Breast epithelium (tissue), 4 donors: Measurements from ENCODE around the gene ZIC3. TPM values are rescaled to one million over a fixed set of nuclear protein-coding genes. Genes with fewer than 3 reads are reported as not detected.

Experiments
- DNase-seq, 2 donors: peaks; one replicate each; pipeline ENCODE4 v3.0.0-alpha.2; 2019; ENCODE audit warnings: low spot score in 2 of 2
- H3K27ac ChIP-seq, 2 donors: fragments of 200-600 bp; sonication (generic) in 1 of 2; one replicate each; pipeline ENCODE4 v1.5.1; 2016 to 2019; ENCODE audit warnings: mild to moderate bottlenecking in 1 of 2
- H3K27me3 ChIP-seq, 2 donors: fragments of 200-600 bp; sonication (generic) in 1 of 2; one replicate each; pipeline versions ENCODE4 v1.5.1 to v1.6.0; 2017 to 2019; ENCODE audit warnings: control low read depth in 1 of 2, mild to moderate bottlenecking in 1 of 2
- H3K36me3 ChIP-seq: fragments of 200-600 bp; one replicate; pipeline ENCODE4 v1.5.1; 2019
- H3K4me1 ChIP-seq, 2 donors: fragments of 200-600 bp; sonication (generic); one replicate each; pipeline ENCODE4 v1.5.1; 2016 to 2019; ENCODE audit warnings: control low read depth in 1 of 2
- H3K4me3 ChIP-seq, 3 donors: fragments of 200-600 bp; sonication (generic); 1 replicate in 2 of 3; 2 replicates in 1 of 3; pipeline ENCODE4 v1.5.1; 2016 to 2019; ENCODE audit warnings: mild to moderate bottlenecking in 3 of 3, moderate library complexity in 2 of 3
- H3K9me3 ChIP-seq, 2 donors: fragments of 200-600 bp; sonication (generic) in 1 of 2; one replicate each; pipeline ENCODE4 v1.5.1; 2016 to 2019; ENCODE audit warnings: control low read depth in 1 of 2
- CTCF ChIP-seq, 3 donors: fragments of 450-650 bp; IDR thresholded peaks; one replicate each; pipeline ENCODE4 v1.5.1; 2016 to 2017; ENCODE audit warnings: antibody characterized with exemption in 3 of 3, mild to moderate bottlenecking in 3 of 3, moderate library complexity in 3 of 3
- POLR2A ChIP-seq: fragments of 450-650 bp; IDR thresholded peaks from one replicate; pipeline ENCODE4 v1.6.1; 2016; ENCODE audit warnings: antibody characterized with exemption, mild to moderate bottlenecking, moderate library complexity
- POLR2AphosphoS5 ChIP-seq, 3 donors: sonication (generic); formaldehyde crosslinking; IDR thresholded peaks; one replicate each; pipeline ENCODE4 v1.6.1; 2017; ENCODE audit warnings: antibody characterized with exemption in 3 of 3
- intact Hi-C: fragments of 100-400 bp; cut with DNase I; formaldehyde crosslinking; loops from one replicate; pipeline ENCODE4 v1.15.1; 2023; ENCODE audit warnings: low total_unique reads
- total RNA-seq, 3 donors: library from RNA; depleted of rRNA; stranded (reverse); fragments of >200 nt; gene quantifications; one replicate each; pipeline ENCODE4 v1.1.0, GENCODE V29; 2016

Gene ZIC3
- not detected for total RNA-seq

- Histone ChIP-seq H3K27ac (no peak within 1 kb of the TSS), H3K27me3 (peaks cover 0 to 97% of the 10 kb centered on the region in 2 donors), H3K4me3 (peak within 1 kb of the TSS; percentile 47 to 71 (median 51)), H3K9me3 (peaks cover 0 to 5% of the 10 kb centered on the region in 2 donors), H3K4me1 (no peaks in the 10 kb centered on the region), H3K36me3 (no peaks in the 10 kb centered on the region)
- no peak for TF ChIP-seq CTCF (IDR thresholded peaks at IDR 0.05)
- no peak for TF ChIP-seq POLR2AphosphoS5 (IDR thresholded peaks at IDR 0.05)
- no peak for TF ChIP-seq POLR2A
- intact Hi-C loops, result no loop called here
- DNase-seq, result no peak
Measured at GRCh38 chrX:137565921-137566745, at the start of gene ZIC3. ZIC3 (plus strand) TSS chrX:137566127; CDS start chrX:137566692, 565 bp downstream.

GRCh38 chrX:137519459-137519858, 46.5 kb upstream of the ZIC3 start:
- no peak overlapping the region for H3K27ac ChIP-seq
- no peak overlapping the region for H3K4me3 ChIP-seq
- no peaks in the 10 kb centered on the region for H3K36me3 ChIP-seq
- H3K27me3 ChIP-seq, result peaks cover 0 to 29% of the 10 kb centered on the region in 2 donors
- intact Hi-C loops, result no loop called here
- no peak for DNase-seq
- no peaks in the 10 kb centered on the region for H3K9me3 ChIP-seq
- H3K4me1 ChIP-seq, result no peaks in the 10 kb centered on the region
- TF ChIP-seq POLR2A (no peak), CTCF (IDR thresholded peaks at IDR 0.05) (no peak), POLR2AphosphoS5 (IDR thresholded peaks at IDR 0.05) (no peak)

GRCh38 chrX:137545711-137546651, 19.9 kb upstream of the ZIC3 start:
- Histone ChIP-seq H3K4me3 (no peak overlapping the region), H3K4me1 (no peaks in the 10 kb centered on the region), H3K9me3 (peaks cover 0 to 8% of the 10 kb centered on the region in 2 donors), H3K27me3 (peaks cover 0 to 81% of the 10 kb centered on the region in 2 donors), H3K27ac (no peak overlapping the region), H3K36me3 (no peaks in the 10 kb centered on the region)
- TF ChIP-seq POLR2AphosphoS5 (IDR thresholded peaks at IDR 0.05), result no peak
- no peak for TF ChIP-seq POLR2A
- TF ChIP-seq CTCF (IDR thresholded peaks at IDR 0.05), result no peak
- no peak for DNase-seq
- intact Hi-C loops, result no loop called here

GRCh38 chrX:137547291-137547690, 18.6 kb upstream of the ZIC3 start:
- Histone ChIP-seq H3K4me3 (peak overlapping the region in 1 of 3 donors; percentile 9), H3K9me3 (peaks cover 0 to 9% of the 10 kb centered on the region in 2 donors), H3K27me3 (peaks cover 0 to 88% of the 10 kb centered on the region in 2 donors), H3K27ac (no peak overlapping the region), H3K36me3 (no peaks in the 10 kb centered on the region), H3K4me1 (no peaks in the 10 kb centered on the region)
- intact Hi-C loops, result no loop called here
- TF ChIP-seq POLR2A, result no peak
- TF ChIP-seq CTCF (IDR thresholded peaks at IDR 0.05), result no peak
- TF ChIP-seq POLR2AphosphoS5 (IDR thresholded peaks at IDR 0.05), result no peak
- no peak for DNase-seq
